Inflammatory macrophage (primary cell): ENCODE data around the gene DST.
A peak's percentile ranks its signal among the peaks of the same experiment; 100 is the strongest.

Experiments used
- DNase-seq, 2 donors: peaks; one replicate each; pipeline ENCODE4 v3.0.0-alpha.2; 2020 to 2022

The DST gene

DNA sequence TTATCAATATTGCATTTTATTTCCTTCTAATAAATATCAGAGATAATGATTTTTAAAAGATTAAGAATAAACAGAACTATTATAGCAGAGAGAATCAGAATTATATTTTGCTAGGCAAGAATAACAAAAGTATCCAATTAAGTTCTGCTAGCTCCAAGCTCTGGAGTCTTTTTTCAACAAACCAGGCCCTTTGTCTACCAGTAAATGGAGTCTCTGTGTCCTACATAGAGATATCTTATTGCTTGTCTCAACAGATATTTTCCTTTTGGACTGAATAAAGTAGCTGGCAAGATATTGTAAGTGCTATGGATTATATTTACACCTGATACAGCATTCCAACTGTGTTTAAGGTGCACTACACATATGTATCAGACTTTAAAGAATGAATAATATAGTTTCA lies 107.1 kb downstream of the DST start:
- DNase-seq: no peak

- no peak for DNase-seq
These were observed 107.8 kb downstream of the DST start for GRCh38 chr6:56534680-56535419.

DNA sequence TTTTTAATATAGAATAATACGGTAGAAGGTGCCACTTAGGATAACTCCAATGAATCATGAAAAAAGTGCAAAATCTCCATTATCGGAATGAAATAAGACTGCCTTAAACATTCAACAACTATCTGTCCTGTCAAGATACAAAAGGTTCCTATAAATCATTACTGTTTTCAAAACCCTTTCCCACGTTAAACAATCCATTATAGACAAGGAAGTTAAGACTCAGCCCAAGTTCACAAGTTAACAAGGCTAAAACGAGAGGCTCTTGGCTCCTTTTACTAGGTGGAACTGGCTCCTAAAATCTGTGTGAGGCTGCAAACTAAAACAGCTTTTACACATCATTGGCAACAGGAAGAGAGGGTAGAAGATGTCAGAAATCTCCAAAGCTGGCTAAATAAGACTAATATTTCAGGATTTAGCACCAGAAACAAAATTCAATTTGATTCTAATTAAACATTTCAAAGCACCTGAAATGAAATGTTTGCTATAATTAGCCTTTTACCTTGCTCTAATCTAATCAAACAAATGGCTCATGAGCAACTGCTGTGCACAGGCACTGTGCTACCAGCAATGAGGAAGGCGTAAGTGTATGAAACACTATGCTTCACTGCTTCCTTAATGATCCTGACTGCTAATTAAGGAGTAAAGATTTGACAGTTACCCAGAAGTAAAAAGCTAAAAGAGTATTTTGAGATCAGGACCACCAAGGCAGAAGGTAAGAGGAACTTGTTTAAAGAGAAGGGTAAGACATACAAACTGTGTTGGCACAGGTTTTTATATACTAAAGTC lies 109.7 kb downstream of the DST start:
- no peak for DNase-seq

DNA sequence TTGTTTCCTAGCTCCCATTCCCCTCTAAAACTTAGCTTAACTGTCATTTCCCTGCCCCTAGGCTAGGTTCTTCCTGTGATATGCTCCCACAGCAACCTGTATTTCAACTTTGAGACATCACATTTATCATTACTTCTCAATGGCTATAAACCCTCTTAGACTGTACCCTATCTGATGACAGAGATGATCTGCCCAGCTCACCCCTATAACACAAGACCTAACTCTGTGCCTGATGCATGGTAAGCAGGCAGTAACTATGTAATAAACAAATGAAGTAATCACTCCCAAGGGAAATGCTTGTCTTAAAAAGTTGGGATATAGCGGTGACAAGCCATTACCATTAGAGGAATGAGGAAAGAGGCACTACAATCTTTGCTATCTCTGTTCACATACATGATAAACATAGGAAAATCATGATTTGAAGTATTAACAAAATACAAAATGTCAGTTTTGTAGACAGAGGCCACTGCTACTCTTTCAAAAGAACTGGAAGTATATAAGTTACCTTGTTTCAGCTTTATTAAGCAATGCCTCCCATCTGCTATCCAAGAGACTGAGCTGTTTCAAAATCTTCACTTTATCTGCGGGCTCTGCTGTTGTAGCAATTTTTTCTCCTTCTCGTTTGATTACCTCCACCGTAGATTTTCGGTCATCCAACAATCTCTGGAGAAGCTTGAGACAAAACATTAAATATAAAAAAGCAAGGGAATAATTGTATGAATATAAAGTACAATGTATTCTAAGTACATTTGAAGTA lies 110.7 kb downstream of the DST start:
- no peak for DNase-seq

DNA sequence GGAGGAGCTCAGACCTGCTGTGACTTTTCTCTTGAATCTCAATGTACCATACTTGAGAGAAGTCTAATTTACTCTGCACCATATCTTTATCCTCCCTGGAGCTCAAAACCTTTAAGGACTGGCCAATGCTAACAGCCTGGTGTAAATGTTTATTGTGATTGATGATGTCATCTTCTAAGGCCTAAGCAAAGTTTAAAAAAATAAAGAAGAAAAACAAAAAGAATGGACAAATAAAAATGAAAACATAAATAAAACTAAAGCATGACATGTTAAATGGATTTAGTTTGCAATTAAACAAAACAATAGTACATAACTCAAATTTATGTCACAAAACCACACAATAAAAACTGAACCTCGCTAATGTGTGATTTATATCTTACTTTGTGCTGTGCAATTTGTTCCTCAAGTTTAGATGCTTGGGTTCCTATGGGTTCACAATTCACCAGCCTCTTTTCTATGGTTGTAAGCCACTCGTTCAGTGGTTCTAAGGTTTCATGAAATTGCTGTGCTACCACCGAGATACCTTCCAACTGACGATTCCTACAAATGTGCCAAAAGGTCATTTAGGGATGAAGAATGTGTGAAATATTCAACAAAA lies 113.0 kb downstream of the DST start:
- no peak for DNase-seq

GRCh38 chr6:56528412-56528841 lies 114.3 kb downstream of the DST start:
- DNase-seq: no peak

DNA sequence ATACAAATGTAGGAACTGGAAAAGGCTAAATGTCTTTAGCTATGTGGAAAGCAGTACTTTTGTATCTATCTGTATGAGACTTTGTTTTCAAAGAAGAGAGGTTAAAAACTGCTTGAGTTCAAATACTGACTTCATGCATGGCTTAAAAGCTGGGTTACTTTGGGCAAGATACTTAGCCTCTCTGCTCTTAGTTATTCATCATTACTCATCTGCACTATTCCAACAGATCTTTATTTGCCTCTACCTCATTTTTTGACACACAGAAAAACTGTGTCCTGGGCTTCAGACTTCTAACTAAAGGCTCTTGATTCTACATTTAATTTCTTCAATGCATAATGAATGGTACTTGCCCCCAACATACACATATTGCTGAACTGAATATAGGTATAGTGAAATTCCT lies 114.8 kb downstream of the DST start:
- DNase-seq: no peak

- DNase-seq: no peak
These were observed 115.7 kb downstream of the DST start for GRCh38 chr6:56526860-56527544.

- DNase-seq: no peak
These were observed 116.5 kb downstream of the DST start for GRCh38 chr6:56525974-56526789.

- DNase-seq: no peak
These were observed 117.6 kb downstream of the DST start for GRCh38 chr6:56524891-56525703.

GRCh38 chr6:56522495-56523270 lies 120.0 kb downstream of the DST start:
- DNase-seq: no peak

DNA sequence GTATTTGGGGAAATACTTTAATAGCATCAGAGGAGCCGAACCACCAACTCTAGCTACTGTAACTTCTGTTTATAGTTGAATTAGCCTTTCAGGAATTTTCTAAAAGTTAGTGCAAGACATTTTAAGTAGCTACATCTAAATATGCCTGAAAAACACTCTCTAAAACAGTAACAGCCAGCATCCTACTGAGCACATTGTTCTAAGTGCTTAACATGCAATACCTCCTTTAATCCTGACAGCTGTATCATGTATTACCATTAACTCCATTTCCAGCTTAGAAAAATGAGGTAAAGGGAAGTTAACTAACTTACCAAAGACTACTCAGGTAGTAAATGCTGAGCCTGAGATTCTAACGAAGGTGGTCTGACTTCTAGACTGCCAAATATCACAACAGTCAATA lies 120.7 kb downstream of the DST start:
- DNase-seq: no peak

DNA sequence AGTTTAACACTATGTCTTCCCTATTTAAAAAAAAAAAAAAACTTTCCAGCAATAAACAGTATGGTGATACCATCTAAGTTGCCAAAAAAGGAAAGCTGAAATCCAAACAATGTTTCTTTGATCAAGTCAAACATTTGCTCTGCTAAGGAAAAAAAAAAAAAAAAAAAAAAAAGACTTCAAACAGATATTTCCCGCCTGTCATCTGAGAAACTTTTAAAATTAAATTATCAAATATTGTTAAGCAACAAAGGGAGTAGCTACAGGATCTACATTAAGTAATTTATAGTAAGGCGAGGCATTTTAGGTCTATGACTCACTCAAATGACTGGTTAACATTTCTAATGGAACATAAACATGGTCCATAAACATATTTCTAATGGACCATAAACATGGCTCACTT lies 121.2 kb downstream of the DST start:
- no peak for DNase-seq

GRCh38 chr6:56520218-56520617 lies 122.5 kb downstream of the DST start:
- DNase-seq: no peak

DNA sequence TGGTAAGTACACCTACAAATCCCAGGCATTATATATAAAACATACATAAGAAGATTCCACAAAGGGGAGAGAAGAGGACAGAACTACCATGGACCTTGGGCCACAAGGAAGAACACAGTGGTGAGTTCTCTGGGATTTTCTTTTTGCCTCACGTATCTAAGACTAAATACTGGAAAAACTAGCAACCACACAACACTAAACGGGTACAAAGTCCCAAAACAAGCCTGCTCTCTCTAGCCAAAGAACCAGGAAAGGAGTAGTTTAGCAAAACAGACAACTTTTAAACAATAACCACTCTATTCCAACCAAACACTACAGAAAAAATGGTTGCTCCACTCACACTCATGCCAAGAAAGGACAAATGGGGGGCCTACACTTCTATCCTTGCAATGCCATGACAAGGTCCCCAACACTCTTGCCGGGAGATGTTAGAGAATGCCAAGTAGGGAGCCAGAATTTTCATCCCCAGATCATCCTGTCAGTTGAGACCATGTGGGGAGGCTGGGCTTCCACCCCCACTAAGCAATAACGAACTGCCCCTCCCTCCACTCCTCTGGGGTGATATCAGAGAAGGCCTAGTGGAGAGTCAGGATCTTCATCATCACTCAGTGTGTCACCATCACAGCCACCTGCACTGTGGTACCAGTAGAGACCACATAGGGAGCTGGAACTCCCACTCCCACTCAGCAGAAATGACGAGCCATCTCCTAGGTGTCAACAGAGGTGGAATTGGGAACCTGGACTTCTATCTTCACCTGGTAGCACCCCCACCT lies 123.5 kb downstream of the DST start:
- DNase-seq: no peak

DNA sequence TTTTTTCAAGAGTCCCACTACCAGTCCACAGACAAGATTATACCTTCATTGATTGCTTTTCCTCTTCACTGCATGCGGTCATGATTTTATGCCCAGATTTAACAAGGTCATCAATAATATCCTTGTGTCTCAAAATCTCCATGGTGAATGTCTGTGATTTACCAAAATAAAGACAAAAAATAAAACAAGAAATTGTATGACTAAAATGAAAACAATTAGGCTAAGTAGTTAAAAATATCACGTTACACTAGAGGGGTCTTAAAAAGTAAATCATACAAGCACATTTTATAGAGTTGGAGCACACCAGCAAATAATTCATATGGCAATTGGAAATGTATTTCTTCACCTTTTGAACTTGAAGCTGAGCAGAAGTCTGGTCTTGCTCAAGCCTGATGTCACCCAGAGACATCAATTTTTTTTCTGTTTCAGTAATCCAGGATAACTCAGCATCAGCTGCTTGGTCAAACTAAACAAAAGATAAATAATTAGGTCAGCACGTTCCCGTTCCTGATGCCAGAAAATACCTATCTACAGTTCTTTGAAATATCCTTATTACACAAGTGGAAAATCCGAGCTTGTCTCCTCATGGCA lies 125.4 kb downstream of the DST start:
- DNase-seq: peak in 1 of 2 donors; percentile 7

DNA sequence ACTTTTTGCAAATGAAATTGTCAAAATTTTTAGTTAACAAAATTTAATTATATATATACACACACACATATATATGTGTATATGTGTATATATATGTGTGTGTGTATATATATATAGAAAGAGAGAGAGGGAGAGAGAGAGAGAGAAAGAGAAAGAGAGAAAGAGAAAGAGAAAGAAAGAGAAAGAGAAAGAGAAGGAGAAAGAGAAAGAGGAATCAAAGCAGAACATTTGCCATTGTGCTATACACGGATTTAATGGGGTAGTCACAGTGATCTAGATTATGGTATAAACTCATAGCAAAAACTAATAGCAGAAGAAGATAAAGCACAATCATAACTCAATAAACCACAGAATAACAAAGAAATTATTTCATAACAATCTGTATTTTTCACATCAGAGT lies 126.7 kb downstream of the DST start:
- no peak for DNase-seq

DNA sequence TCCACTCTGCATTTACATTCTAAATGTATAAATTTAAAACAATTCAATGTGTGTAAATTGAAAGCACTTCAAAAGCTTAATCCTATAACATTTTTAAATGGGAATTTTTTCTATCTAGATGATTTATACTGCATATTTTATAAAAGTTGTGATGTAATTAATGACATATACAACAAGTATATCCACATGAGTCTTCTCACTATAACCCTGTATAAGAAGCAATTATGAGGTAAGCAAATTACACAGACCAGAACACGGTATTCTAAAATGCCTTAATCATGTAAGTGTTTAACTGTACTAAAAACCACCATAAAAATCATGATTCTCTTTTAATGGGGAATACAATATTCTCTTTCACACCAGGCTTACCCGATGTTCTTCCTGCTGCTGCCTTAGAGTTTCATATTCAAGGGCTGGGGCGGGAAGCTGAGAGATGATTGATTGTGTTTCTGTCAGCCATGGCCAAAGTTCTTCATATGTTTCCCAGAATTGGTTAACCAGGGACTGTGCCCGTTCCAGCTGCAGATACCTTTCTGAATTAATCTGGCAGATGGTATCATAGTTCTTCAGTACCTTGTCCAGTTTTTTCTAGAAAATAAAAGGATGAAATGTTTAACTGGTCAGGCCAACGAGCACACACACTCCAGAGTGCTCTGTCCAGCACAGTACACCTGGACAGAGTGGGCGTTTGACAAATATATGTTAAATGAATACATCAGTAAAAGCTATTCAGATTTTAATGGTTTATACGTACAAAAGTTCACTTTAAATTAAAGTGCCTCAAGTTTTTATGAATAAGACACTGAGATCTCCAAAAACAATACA lies 127.4 kb downstream of the DST start:
- no peak for DNase-seq
